ENCODE results near the gene NOM1.

NOM1 gene

DNA sequence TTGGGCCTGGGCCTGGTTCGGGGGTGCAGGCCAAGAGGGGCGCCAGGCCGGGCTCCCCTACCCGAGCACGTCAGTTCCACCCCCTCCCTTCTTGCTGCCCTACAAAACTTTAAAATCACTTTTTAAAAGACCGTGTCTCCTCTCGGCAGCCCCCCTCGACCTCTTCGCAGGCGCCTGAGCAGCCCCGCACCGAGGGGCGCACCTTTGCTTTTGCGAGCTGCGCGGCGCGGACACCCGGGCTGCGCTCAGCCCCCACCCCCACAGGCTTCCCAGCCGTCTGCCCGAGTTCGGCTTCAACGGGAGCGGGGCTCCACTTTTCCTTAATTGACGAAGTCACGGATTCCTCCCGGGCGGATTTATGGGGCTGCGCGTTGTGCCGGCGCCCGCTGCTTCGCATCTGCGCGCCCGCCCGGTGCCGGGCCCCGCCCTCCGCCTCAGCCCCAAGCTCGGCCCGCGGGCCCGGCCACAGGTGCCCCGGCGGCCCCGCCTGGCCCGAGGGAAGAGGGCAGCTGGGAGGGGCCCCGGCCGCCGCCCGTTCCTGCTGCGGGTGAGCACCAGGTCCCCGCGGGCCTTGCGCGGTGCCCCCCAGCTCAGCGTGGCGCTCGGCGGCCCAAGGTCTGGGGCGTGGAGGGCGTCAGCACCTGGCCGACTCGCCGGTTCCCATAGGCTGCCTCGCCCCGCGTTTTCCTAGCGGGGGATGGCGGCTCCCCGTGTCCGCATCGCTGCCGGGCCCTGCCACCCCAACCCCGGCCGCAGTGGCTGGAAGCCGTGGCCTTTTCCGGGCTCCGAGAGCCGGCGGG is 71.8 kb downstream of the NOM1 start:
- TF ChIP-seq, protein P1, sequence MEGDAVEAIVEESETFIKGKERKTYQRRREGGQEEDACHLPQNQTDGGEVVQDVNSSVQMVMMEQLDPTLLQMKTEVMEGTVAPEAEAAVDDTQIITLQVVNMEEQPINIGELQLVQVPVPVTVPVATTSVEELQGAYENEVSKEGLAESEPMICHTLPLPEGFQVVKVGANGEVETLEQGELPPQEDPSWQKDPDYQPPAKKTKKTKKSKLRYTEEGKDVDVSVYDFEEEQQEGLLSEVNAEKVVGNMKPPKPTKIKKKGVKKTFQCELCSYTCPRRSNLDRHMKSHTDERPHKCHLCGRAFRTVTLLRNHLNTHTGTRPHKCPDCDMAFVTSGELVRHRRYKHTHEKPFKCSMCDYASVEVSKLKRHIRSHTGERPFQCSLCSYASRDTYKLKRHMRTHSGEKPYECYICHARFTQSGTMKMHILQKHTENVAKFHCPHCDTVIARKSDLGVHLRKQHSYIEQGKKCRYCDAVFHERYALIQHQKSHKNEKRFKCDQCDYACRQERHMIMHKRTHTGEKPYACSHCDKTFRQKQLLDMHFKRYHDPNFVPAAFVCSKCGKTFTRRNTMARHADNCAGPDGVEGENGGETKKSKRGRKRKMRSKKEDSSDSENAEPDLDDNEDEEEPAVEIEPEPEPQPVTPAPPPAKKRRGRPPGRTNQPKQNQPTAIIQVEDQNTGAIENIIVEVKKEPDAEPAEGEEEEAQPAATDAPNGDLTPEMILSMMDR (IDR thresholded peaks at IDR 0.05; ENCODE audit: insufficient read depth, low read depth, low read length, missing control alignments) = no peak
- H3K4me3 ChIP-seq (ENCODE audit: low read length) = no peak overlapping the region
- no peak for DNase-seq (ENCODE audit: low read depth)

DNA sequence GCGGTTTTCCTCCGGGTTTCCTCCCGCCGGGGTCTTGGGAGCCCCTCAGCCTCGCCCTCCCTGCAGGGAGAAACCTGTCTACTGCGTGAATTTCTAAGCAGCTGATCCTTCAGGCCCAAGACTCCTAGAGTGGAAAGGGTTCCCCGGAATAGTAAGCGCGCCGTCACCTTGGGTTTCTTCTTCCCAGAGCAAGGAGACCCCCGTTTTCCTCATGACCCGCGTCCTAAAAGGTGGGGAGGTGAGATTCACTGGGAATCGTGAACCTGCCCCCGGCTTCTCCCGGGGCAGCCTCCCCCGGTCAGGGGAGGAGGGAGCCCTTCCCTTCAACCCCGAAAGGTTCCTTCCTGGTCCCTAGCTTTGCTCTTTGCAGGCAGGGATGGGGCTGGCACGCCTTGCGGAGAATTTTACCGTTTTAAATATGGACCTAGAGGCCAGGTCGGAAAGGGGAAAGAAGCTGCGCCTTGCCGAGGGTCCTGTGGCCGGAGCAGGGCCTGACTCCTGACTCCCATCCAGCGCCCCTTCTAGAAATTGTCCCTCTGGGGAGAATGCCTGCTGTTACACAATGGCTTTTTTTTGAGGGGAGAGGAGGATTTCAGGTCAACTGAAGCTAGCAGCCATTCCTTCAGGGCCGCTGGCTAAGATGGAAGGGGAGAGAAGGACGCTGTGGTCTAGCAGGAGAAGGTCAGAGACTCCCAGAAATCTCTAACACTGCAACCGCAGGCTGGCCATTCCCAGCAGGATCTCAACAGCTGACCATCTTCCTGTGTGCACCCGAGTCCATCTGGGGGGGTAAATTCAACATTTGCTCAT is 72.6 kb downstream of the NOM1 start:
- no peak overlapping the region for H3K4me3 ChIP-seq (ENCODE audit: low read length)
- no peak for DNase-seq (ENCODE audit: low read depth)
- TF ChIP-seq, protein P1 (IDR thresholded peaks at IDR 0.05; ENCODE audit: insufficient read depth, low read depth, low read length, missing control alignments) = no peak

Data from epithelial cell of esophagus (primary cell).